ENCODE data around the gene ABLIM2.

DNA sequence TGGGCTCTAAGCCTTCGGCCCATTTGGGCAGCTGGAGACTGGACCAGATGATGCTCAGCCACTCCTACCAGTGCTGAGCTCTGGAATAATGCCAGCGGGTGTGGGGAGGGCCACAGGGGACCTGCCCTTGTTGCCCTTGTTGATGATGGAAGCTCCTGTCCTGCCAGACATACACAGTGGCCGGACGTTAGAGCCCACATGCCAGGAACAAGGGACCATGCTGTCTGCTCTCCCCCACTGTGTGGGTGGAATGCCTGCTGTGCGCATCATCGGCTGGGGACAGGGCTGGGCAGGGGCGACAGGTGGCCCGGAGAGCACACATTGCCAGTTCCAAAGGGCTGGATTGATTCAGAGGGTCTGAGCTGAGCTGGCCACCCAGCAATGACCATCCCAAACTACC lies 2.0 kb downstream of the ABLIM2 start:
- TF ChIP-seq, protein P1, sequence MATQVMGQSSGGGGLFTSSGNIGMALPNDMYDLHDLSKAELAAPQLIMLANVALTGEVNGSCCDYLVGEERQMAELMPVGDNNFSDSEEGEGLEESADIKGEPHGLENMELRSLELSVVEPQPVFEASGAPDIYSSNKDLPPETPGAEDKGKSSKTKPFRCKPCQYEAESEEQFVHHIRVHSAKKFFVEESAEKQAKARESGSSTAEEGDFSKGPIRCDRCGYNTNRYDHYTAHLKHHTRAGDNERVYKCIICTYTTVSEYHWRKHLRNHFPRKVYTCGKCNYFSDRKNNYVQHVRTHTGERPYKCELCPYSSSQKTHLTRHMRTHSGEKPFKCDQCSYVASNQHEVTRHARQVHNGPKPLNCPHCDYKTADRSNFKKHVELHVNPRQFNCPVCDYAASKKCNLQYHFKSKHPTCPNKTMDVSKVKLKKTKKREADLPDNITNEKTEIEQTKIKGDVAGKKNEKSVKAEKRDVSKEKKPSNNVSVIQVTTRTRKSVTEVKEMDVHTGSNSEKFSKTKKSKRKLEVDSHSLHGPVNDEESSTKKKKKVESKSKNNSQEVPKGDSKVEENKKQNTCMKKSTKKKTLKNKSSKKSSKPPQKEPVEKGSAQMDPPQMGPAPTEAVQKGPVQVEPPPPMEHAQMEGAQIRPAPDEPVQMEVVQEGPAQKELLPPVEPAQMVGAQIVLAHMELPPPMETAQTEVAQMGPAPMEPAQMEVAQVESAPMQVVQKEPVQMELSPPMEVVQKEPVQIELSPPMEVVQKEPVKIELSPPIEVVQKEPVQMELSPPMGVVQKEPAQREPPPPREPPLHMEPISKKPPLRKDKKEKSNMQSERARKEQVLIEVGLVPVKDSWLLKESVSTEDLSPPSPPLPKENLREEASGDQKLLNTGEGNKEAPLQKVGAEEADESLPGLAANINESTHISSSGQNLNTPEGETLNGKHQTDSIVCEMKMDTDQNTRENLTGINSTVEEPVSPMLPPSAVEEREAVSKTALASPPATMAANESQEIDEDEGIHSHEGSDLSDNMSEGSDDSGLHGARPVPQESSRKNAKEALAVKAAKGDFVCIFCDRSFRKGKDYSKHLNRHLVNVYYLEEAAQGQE (IDR thresholded peaks at IDR 0.05): no peak
- no peak for TF ChIP-seq ZFP36 (IDR thresholded peaks at IDR 0.05; ENCODE audit: borderline replicate concordance, partially characterized antibody)
- TF ChIP-seq, protein P2, sequence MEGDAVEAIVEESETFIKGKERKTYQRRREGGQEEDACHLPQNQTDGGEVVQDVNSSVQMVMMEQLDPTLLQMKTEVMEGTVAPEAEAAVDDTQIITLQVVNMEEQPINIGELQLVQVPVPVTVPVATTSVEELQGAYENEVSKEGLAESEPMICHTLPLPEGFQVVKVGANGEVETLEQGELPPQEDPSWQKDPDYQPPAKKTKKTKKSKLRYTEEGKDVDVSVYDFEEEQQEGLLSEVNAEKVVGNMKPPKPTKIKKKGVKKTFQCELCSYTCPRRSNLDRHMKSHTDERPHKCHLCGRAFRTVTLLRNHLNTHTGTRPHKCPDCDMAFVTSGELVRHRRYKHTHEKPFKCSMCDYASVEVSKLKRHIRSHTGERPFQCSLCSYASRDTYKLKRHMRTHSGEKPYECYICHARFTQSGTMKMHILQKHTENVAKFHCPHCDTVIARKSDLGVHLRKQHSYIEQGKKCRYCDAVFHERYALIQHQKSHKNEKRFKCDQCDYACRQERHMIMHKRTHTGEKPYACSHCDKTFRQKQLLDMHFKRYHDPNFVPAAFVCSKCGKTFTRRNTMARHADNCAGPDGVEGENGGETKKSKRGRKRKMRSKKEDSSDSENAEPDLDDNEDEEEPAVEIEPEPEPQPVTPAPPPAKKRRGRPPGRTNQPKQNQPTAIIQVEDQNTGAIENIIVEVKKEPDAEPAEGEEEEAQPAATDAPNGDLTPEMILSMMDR (IDR thresholded peaks at IDR 0.05): no peak
- no peak for TF ChIP-seq EP300 (IDR thresholded peaks at IDR 0.05)
- no peak for TF ChIP-seq RAD21 (conservative IDR thresholded peaks at IDR 0.05 in 1 of 2, IDR thresholded peaks at IDR 0.05 in 1 of 2)
- TF ChIP-seq ZNF302 (CRISPR knock-in tag; IDR thresholded peaks at IDR 0.05): no peak
- no peak for TF ChIP-seq RFX5 (IDR thresholded peaks at IDR 0.05)
- no peak for TF ChIP-seq POLR2A (IDR thresholded peaks at IDR 0.05; ENCODE audit: low read length)
